Stomach smooth muscle (tissue), 2 donors: ENCODE data around the gene MUC6.
"Not testable (repeated sequence)": the region's sequence is repeated elsewhere in the genome, so short reads cannot be mapped to it uniquely, and the experiment has no call there.

Experiments used
- H3K27ac ChIP-seq: one replicate; pipeline ENCODE4 v1.7.0; 2013; ENCODE audit warnings: mild to moderate bottlenecking, low read length, inconsistent platforms
- H3K27me3 ChIP-seq, 2 donors: one replicate each; pipeline ENCODE4 v1.7.0; 2013; ENCODE audit warnings: low read length in 2 of 2; ENCODE audit not compliant: insufficient read depth in 2 of 2, control insufficient read depth in 1 of 2
- H3K36me3 ChIP-seq, 2 donors: one replicate each; pipeline ENCODE4 v1.7.0; 2013; ENCODE audit warnings: low read length in 2 of 2; ENCODE audit not compliant: control insufficient read depth in 2 of 2, insufficient read depth in 2 of 2
- H3K4me1 ChIP-seq: one replicate; pipeline ENCODE4 v1.7.0; 2013; ENCODE audit warnings: low read length; ENCODE audit not compliant: control insufficient read depth, insufficient read depth
- H3K4me3 ChIP-seq, 2 donors: one replicate each; pipeline ENCODE4 v1.7.0; 2013; ENCODE audit warnings: low read length in 2 of 2
- H3K9ac ChIP-seq, 2 donors: one replicate each; pipeline ENCODE4 v1.7.0; 2013; ENCODE audit warnings: low read length in 2 of 2, mild to moderate bottlenecking in 1 of 2
- H3K9me3 ChIP-seq, 2 donors: one replicate each; pipeline ENCODE4 v1.7.0; 2013; ENCODE audit warnings: low read length in 2 of 2; ENCODE audit not compliant: control insufficient read depth in 2 of 2
- donor health status: healthy.
- donor health status: Pancreatic carcinoma.

The MUC6 gene

DNA sequence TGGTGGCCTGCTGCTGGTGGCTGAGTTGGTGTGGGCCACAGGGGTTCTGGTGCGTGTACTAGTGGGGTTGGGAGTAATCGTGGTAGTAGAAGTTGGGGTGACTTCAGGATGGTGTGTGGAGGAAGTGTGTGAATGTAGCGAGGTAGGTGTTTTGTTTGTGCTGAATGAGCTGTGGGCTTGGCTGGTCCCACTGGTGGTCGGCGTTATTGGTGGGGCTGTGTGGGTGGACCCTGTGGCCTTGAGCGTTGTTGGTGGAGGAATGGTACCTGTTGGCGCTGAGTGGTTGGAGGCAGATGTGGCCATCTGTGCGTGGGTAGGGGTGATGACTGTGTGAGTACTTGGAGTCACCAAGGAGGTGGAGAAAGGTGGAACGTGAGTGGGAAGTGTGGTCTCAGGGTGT lies 18.4 kb downstream of the MUC6 start:
- Histone ChIP-seq H3K27ac (no peak overlapping the region), H3K4me3 (no peak overlapping the region), H3K4me1 (peaks cover 4% of the 10 kb centered on the region), H3K36me3 (peaks cover 0 to 4% of the 10 kb centered on the region in 2 donors), H3K9me3 (no peaks in the 10 kb centered on the region), H3K27me3 (no peaks in the 10 kb centered on the region), H3K9ac (no peak overlapping the region)

DNA sequence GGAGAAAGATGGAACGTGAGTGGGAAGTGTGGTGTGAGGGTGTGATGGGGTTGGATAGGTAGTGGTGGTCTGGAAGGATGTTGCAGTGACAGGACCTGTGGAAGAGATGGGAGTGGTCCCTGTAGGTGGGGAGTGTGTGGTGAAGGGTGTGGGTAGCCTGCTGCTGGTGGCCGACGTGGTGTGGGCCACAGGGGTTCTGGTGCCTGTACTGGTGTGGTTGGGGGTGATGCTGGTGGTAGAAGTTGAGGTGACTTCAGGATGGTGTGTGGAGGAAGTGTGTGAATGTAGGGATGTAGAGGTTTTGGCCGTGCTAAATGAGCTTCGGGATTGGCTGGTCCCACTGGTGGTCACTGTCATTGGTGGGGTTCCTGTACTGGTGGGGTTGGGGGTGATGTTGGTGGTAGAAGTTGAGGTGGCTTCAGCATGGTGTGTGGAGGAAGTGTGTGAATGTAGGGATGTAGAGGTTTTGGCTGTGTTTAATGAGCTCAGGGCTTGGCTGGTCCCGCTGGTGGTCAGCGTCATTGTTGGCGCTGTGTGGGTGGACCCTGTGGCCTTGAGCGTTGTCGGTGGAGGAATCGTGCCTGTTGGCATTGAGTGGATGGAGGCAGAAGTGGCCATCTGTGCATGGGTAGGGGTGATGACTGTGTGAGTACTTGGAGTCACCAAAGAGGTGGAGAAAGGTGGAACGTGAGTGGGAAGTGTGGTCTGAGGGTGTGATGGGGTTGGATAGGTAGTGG lies 19.1 kb downstream of the MUC6 start:
- Histone ChIP-seq H3K9me3 (no peaks in the 10 kb centered on the region), H3K27ac (no peak overlapping the region), H3K36me3 (peaks cover 0 to 2% of the 10 kb centered on the region in 2 donors), H3K27me3 (no peaks in the 10 kb centered on the region), H3K4me1 (peaks cover 4% of the 10 kb centered on the region), H3K4me3 (peak overlapping the region in 1 of 2 donors; percentile 8), H3K9ac (no peak overlapping the region)

DNA sequence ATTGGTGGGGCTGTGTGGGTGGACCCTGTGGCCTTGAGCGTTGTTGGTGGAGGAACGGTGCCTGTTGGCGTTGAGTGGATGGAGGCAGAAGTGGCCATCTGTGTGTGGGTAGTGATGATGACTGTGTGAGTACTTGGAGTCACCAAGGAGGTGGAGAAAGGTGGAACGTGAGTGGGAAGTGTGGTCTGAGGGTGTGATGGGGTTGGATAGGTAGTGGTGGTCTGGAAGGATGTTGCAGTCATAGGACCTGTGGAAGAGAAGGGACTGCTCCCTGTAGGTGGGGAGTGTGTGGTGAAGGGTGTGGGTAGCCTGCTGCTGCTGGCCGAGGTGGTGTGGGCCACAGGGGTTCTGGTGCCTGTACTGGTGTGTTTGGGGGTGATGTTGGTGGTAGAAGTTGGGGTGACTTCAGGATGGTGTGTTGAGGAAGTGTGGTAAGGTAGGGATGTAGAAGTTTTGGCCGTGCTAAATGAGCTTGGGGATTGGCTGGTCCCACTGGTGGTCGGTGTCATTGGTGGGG lies 19.9 kb downstream of the MUC6 start:
- H3K9ac ChIP-seq, H3K27ac ChIP-seq, H3K27me3 ChIP-seq, H3K36me3 ChIP-seq, H3K9me3 ChIP-seq, H3K4me1 ChIP-seq, H3K4me3 ChIP-seq: not testable (repeated sequence)

DNA sequence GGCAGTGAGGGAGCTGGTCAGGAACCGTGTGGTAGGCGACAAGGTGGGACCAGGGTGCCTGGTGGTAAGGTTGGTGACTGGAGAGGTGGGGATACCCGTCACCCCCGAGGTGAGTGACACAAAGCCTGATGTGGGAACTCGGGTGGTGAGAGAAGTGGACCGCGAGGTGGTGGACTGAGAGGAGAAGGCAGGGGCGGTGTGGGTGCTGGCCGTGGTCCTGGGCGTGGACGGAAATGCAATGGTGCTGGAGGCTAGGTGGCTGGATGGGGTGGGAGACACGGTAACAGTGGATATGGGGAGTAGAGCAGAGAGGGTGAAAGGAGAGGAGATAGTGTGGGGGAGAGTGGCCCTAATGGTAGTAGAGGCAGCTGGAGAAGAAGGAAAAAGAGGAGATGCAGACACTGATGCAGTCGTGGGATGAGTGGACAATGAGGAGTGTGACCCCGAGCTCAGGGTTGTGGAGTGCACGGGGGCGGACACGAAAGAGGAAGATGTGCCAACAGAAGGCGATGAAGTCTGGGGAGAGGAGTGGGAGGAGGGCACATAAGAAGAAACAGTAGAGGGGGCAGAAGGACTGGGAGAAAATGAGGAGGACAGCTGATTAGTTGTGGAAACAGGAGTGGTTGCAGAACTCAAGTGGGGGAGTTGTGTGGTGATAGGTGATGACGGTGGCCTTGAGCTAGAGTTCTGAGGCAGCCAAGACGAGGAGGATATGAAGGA lies 20.5 kb downstream of the MUC6 start:
- Histone ChIP-seq H3K9me3 (no peaks in the 10 kb centered on the region), H3K27ac (no peak overlapping the region), H3K4me1 (peaks cover 4% of the 10 kb centered on the region), H3K27me3 (no peaks in the 10 kb centered on the region), H3K36me3 (peaks cover 6 to 13% of the 10 kb centered on the region in 2 donors), H3K9ac (no peak overlapping the region), H3K4me3 (no peak overlapping the region)

DNA sequence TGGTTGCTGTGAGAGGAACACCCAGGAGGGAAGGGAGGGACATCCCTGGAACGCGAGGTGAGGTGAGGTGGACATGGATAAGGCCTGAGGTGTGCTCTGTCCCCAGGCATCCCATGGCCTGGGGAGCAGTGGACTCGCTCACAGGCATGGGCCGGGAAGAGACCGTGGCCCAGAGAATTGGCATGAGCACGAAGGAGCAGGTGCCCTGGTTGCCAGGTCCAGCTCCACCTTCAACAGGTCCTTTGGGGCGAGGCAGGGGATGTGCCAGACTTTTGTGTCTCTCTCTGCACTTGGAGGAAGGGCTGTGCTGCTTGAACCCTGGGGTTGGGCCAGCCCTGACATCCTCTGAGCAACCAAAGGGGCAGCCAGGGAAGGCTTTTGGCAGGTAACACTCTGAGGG lies 21.5 kb downstream of the MUC6 start:
- Histone ChIP-seq H3K27me3 (no peaks in the 10 kb centered on the region), H3K4me3 (no peak overlapping the region), H3K9ac (no peak overlapping the region), H3K27ac (no peak overlapping the region), H3K36me3 (peaks cover 15 to 22% of the 10 kb centered on the region in 2 donors), H3K9me3 (no peaks in the 10 kb centered on the region), H3K4me1 (peaks cover 4% of the 10 kb centered on the region)

DNA sequence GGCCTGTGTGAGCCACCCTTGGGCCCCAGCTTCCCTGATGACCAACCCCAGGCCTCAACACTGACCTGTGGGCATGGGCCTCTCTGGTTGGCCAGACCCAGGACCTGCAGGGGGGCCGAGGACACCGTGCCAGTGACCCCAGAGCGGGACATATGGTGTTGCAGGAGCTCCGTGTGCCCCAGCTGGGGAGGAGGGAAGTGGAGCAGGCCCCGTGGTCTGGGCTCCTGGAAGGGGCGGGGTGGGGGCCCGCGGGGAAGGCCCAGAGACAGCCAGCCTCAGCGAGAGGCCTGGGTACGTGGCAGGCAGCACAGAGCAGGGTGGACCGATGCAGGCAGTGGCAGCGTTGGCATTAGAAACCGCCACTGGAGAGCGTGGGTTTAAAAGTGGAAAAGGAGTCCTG lies 22.2 kb downstream of the MUC6 start:
- Histone ChIP-seq H3K36me3 (peaks cover 22 to 28% of the 10 kb centered on the region in 2 donors), H3K27me3 (no peaks in the 10 kb centered on the region), H3K4me3 (no peak overlapping the region), H3K27ac (no peak overlapping the region), H3K9me3 (no peaks in the 10 kb centered on the region), H3K9ac (no peak overlapping the region), H3K4me1 (peaks cover 4% of the 10 kb centered on the region)

DNA sequence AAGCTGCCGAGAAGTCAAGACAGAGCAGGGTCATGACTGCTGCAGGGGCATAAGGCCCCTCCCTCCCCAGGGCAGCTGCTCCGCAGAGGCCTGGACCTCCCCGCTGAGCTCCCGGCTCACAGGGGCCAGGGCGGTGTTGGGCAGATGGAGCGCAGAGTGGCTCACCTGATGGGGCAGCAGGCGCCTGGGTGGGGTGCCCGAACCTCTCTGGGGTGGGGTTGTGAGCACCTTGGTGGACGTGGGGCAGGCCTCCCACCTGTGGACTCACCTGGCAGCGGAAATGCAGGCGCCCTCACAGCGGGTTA lies 22.9 kb downstream of the MUC6 start:
- H3K36me3 ChIP-seq, result peaks cover 22 to 28% of the 10 kb centered on the region in 2 donors

DNA sequence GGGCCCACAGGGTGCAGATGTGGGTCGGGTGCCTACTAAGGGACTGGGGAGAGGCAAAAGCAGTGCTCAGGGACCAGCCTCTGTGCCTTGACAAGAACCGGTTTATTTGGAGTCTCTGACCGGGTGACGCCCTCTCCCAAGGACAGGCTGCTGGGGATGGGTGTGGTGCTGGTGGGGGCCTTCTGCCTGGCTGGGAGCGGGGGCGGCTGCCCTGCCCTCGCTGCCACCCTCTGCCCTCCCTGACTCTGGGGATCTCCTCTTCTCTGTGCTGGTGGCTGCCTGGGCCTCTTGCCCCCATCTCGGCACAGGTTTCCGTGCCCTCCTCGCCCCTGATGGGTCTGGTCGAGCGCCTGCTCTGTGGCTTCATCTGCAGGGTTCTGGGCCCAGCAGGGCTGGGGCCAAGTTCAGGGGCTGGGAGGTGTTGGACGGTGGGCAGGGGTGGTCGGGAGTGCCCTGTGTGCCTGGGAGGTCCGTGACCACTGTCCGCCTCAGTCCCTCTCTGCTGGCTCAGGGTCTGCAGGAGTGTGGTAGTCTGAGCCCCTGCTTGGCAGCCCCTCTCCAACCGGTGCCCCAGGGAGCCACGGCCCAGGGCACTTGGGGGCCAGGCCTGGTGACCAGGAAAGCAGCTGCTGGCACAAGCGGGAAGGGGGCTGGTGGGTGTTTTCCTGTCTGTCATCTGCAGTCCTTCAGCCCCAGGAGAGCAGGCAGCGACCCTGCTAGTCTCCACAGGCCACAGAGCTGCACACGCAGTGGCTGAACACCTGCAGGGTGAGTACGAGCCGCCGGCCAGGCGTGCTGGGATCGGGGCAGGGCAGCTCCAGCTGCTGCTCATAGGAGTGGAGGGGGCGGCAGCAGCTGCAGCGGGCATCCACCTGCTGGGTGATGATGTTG lies 23.5 kb downstream of the MUC6 start:
- no peak overlapping the region for H3K9ac ChIP-seq
- H3K4me1 ChIP-seq, result peaks cover 4% of the 10 kb centered on the region
- no peaks in the 10 kb centered on the region for H3K27me3 ChIP-seq
- H3K27ac ChIP-seq, result no peak overlapping the region
- H3K9me3 ChIP-seq, result no peaks in the 10 kb centered on the region
- no peak overlapping the region for H3K4me3 ChIP-seq
- H3K36me3 ChIP-seq, result peaks cover 22 to 26% of the 10 kb centered on the region in 2 donors

More for the DNA sequence above, 22.9 kb downstream of the MUC6 start:
- H3K4me3 ChIP-seq, result no peak overlapping the region
- no peaks in the 10 kb centered on the region for H3K9me3 ChIP-seq
- no peak overlapping the region for H3K27ac ChIP-seq
- H3K4me1 ChIP-seq, result peaks cover 4% of the 10 kb centered on the region
- H3K27me3 ChIP-seq, result no peaks in the 10 kb centered on the region
- no peak overlapping the region for H3K9ac ChIP-seq

DNA sequence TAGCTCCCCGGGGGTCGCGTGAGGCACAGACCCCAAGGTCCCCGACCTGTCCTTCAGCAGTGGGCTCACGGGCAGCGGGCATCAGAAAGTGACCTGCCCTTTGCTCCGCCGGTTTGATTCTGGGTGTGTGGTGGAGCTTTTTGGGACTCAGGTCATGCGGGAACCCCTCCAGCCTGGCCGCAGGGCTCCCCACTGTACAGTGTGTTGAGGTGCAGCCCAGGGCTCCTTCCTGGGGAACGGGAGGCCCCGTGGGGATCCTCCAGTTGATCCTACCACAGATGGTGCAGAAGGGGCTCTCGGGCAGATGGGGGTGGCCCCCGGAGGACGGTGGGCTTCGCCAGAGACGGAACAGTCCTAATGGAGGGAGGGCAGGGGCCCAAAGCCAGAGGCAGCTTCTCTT lies 24.2 kb downstream of the MUC6 start:
- no peak overlapping the region for H3K9ac ChIP-seq
- H3K27me3 ChIP-seq, result no peaks in the 10 kb centered on the region
- H3K9me3 ChIP-seq, result no peaks in the 10 kb centered on the region
- H3K36me3 ChIP-seq, result peaks cover 26 to 28% of the 10 kb centered on the region in 2 donors
- peaks cover 2% of the 10 kb centered on the region for H3K4me1 ChIP-seq
- no peak overlapping the region for H3K27ac ChIP-seq
- H3K4me3 ChIP-seq, result no peak overlapping the region

DNA sequence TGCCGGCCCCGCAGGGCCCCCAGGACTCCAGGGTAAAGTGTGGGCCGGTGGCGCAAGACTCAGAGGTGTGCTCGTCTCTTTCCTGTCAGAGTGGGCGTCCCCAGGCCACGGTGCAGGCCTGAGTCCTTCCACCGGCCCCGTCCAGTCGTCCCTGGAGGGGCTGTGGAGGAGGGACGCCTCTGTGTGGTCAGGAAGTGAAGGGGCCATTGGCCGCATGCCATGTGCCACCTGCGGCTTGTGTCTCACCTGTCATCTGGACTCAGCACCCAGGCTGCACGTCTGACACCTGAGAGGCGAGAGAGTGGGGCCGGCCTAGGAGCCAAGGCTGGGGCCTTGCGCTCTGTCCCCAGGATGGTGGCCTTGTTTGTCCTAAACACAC lies 25.2 kb downstream of the MUC6 start:
- Histone ChIP-seq H3K27ac (no peak overlapping the region), H3K9ac (no peak overlapping the region), H3K27me3 (no peaks in the 10 kb centered on the region), H3K36me3 (peaks cover 28 to 32% of the 10 kb centered on the region in 2 donors), H3K9me3 (no peaks in the 10 kb centered on the region), H3K4me3 (no peak overlapping the region), H3K4me1 (no peaks in the 10 kb centered on the region)
